H1 (cell line): ENCODE data around the gene MAFB. TPM values are rescaled to one million over a fixed set of nuclear protein-coding genes. Genes with fewer than 3 reads are reported as not detected.

ENCODE experiments used
- RNF2 ChIP-seq: fragments of 200-900, 300-1000 bp; sonication (generic); IDR thresholded peaks from 2 replicates; pipeline ENCODE4 v1.7.1; 2016; ENCODE audit warnings: borderline replicate concordance, low read depth, mild to moderate bottlenecking, antibody characterized with exemption, low read length; ENCODE audit not compliant: poor library complexity, severe bottlenecking; ENCODE audit errors: missing control alignments
- TAF7 ChIP-seq: optimal IDR thresholded peaks from 2 replicates; pipeline ENCODE3; 2011; ENCODE audit warnings: low read depth, mild to moderate bottlenecking, inconsistent platforms, low read length, moderate library complexity, borderline replicate concordance
- polyA plus RNA-seq, 7 experiments: library from polyadenylated mRNA; depleted of rRNA in 3 of 7; stranded (reverse) in 5 of 7; unstranded in 2 of 7; fragments of >200 nt in 5 of 7; fragments of 200-250 nt in 2 of 7; gene quantifications; 1 replicate in 5 of 7; 2 replicates in 1 of 7; 4 replicates in 1 of 7; pipeline versions ENCODE4 v1.2.1 to v1.2.3, GENCODE V29; 2011 to 2013; ENCODE audit warnings: missing spikeins in 2 of 7, mixed read lengths in 2 of 7
- total RNA-seq: library from RNA; stranded (reverse); fragmentation: NEBNext Ultra II Directional; extraction: Animal tissue kit (Norgen Biotek cat#: 25700); gene quantifications from 2 replicates; pipeline ENCODE4 v1.2.1, GENCODE V29; 2021

Gene MAFB
- total and polyA plus RNA-seq, 2 of the 8 experiments (the other 6 are each of a cell fraction or from before 2014, with no cell fraction given): 0.83 to 1.8 TPM

DNA sequence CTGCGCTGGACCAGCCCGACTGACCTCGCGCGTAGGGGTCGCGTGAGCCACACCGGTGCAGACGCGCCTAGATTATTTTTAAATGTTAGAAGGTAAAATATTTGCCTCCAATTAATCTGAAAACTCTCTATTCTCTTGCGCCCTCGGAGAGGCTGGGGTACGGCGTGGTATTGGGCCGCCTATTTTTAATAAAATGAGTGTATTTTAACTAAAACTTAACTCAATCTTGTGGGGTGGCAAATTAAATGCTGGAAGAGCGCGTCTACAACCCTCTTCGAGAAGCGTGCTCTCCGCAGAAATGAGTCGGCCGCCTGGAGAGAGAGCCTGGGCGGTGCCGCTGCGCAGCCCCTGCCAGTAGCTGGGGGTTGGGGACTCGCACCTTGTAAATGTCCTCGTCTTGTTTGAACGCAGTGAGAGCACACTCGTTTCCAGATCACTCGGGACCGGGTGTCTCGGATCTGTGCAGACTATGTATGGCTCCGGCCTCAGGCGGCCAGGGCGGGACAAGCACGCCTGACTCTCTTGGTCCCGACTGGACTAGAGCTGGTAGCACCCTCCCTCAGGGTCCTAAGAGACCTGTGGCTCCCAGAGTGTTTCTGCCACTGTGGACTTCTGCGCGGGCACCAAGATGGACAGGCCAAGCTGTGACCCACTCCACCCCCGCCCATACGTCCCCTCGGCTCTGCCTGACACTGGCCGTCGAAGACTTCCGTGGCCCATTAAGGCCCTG is 2.0 kb upstream of the MAFB start (continued):
- no peak for TF ChIP-seq TAF7
- TF ChIP-seq RNF2: peak; percentile 26
